ENCODE results near the gene TIAM1.

The TIAM1 gene

DNA sequence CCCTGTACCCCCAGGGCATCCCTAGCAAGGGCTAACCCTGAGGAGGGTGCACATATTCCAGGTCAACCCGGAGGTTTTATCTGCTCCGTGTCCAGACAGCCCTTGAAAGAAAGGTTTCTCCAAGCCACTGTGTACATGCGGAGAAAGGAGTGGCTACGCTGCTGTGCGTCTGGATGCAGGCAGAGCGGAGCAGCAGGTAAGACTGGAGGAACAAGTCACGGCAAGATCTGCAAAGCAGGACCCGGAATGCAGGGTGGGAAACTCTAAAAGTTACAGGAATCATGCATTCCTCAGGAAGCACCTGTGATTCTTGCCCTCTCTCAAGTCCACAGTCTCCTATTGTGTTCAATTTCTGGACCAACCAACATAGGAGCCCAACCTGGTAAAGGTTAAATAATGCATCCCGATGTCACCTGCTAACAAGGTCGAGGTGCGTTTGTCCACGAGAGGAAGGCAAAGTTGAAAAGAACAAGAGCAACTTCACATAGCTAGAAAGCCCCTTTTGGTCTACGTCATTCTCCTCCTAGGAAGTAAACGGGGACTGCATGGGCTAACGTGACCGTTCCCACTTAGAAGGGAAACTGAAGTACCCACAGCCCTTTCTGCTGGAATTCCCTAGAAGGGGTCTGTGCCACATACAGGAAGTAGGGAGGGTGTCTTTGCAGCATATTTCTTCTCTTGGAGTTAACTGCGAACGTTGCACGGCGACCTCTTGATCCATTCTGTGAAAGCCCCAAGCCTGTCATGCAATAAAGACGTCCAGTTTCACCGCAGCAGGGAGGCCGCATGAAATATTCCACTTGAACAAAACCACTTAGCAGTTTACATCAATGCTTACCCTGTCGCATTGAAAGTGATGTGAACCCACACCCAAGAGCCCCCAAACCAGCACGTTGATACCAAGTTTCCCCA lies 5.8 kb downstream of the TIAM1 start:
- Histone ChIP-seq H3K9ac (ENCODE audit: low read depth, low read length) (no peak overlapping the region), H3K4me3 (ENCODE audit: low read length) (no peak overlapping the region), H3K4me1 (ENCODE audit: control insufficient read depth, insufficient read depth, low read length) (peaks cover 23% of the 10 kb centered on the region), H3K9me3 (replicated peaks; ENCODE audit: low read length) (no peaks in the 10 kb centered on the region), H3K36me3 (ENCODE audit: insufficient read depth, low read length) (no peaks in the 10 kb centered on the region), H3K27me3 (ENCODE audit: control insufficient read depth, insufficient read depth, low read length) (no peaks in the 10 kb centered on the region), H3K4me2 (ENCODE audit: low read length) (no peak overlapping the region)

DNA sequence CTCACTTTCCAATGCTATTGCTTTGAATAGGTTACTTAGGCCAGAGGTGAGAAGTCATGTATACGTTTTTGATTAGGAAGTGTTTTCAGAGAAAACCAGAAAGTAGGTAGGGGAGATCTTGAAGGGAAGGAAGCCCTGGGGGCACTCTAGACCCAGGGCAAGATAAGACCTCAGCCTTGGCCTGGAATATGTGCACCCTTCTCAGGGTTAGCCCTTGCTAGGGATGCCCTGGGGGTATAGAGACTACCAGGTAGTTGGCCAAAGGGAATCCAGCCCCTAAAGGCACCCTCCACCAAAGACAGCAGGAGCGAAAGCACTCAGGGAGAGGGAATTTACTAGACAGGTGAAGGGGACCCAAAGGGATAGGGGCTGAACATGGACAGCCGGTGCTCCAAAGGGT lies 7.0 kb downstream of the TIAM1 start:
- Histone ChIP-seq H3K4me3 (ENCODE audit: low read length) (no peak overlapping the region), H3K4me2 (ENCODE audit: low read length) (no peak overlapping the region), H3K4me1 (ENCODE audit: control insufficient read depth, insufficient read depth, low read length) (peaks cover 19% of the 10 kb centered on the region), H3K36me3 (ENCODE audit: insufficient read depth, low read length) (no peaks in the 10 kb centered on the region), H3K27me3 (ENCODE audit: control insufficient read depth, insufficient read depth, low read length) (no peaks in the 10 kb centered on the region), H3K9ac (ENCODE audit: low read depth, low read length) (no peak overlapping the region), H3K9me3 (replicated peaks; ENCODE audit: low read length) (no peaks in the 10 kb centered on the region)

DNA sequence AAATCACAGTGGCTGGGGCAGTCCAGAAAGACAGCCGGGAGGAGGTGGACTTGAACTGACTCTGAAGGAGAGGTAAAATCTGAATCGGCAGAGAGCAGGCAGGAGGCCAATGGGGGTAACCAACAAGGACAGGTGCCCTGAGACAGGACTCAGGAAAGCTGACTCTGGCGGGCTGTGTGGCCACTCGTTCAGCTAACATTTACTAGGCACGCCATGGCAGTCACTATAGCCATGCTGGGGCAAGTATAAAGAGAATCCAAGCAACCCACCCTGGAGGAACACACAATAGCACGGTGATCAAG lies 7.4 kb downstream of the TIAM1 start:
- Histone ChIP-seq H3K9me3 (replicated peaks; ENCODE audit: low read length) (no peaks in the 10 kb centered on the region), H3K36me3 (ENCODE audit: insufficient read depth, low read length) (no peaks in the 10 kb centered on the region), H3K27me3 (ENCODE audit: control insufficient read depth, insufficient read depth, low read length) (no peaks in the 10 kb centered on the region), H3K4me1 (ENCODE audit: control insufficient read depth, insufficient read depth, low read length) (peaks cover 19% of the 10 kb centered on the region), H3K4me2 (ENCODE audit: low read length) (peak overlapping the region; percentile 56), H3K9ac (ENCODE audit: low read depth, low read length) (peak overlapping the region; percentile 34), H3K4me3 (ENCODE audit: low read length) (no peak overlapping the region)

DNA sequence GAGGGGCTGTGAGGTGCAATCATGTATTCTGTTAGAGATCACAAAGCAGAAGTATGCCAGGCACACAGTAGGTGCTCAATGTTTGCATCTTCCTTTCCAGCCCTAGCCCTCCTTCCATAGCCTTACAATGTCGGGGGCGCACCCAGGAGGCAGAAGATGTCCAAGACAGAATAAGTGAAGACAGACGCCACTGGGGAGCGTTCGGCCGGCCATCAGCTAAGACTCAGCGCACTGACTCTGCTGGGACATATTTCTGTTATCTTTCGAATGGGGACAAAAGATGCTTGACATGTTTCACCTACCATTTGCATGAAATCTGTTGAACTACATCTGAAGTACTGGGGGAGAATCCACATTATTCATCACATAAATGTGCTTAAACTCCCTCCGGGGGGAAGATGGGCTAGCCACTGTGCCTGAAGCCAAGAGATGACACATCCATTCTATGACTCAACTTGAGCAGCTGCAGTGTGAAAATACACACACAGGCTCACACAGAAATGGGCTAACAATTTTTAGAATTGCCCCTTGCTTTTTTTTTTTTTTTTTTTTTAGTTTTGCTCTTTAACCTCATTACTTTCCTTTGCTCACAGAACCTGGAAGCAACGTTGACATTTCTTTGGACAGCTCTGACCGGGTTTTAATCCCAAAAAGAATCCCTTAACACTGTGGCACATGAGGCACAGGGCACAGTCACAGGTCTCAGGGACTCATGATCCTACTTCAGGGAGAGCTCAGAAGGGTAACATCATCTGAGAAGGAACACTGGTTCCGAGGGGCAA lies 7.9 kb downstream of the TIAM1 start:
- no peaks in the 10 kb centered on the region for H3K27me3 ChIP-seq (ENCODE audit: control insufficient read depth, insufficient read depth, low read length)
- peak overlapping the region; percentile 56 for H3K4me2 ChIP-seq (ENCODE audit: low read length)
- no peaks in the 10 kb centered on the region for H3K9me3 ChIP-seq (replicated peaks; ENCODE audit: low read length)
- H3K36me3 ChIP-seq (ENCODE audit: insufficient read depth, low read length): no peaks in the 10 kb centered on the region
- H3K4me1 ChIP-seq (ENCODE audit: control insufficient read depth, insufficient read depth, low read length): peaks cover 23% of the 10 kb centered on the region
- H3K4me3 ChIP-seq (ENCODE audit: low read length): peak overlapping the region; percentile 10
- H3K9ac ChIP-seq (ENCODE audit: low read depth, low read length): peak overlapping the region; percentile 34

DNA sequence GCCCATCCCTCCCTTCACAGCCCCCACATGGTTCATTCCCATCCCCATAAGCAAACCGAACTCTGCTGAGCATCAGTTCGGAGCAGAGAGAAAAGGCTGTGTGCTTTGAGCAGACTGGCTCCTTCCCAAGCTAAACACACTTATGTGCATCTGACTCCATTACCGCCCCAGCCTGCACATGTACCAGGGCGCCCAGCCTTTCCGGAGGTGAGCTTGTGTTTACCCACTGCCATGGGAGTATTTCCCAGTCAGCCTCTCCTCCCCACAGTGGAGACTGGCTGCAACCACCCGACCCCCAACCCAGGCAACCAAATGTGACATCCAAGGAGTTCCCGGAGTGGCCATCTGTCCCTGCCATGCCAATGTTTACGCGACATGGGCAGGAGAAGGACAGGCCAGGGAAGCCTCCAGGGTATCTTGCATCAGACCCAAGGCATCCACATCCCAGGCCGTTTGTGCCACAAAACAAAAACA lies 9.4 kb downstream of the TIAM1 start:
- no peak overlapping the region for H3K9ac ChIP-seq (ENCODE audit: low read depth, low read length)
- H3K4me1 ChIP-seq (ENCODE audit: control insufficient read depth, insufficient read depth, low read length): peaks cover 23% of the 10 kb centered on the region
- H3K4me2 ChIP-seq (ENCODE audit: low read length): no peak overlapping the region
- no peak overlapping the region for H3K4me3 ChIP-seq (ENCODE audit: low read length)
- H3K36me3 ChIP-seq (ENCODE audit: insufficient read depth, low read length): no peaks in the 10 kb centered on the region
- no peaks in the 10 kb centered on the region for H3K9me3 ChIP-seq (replicated peaks; ENCODE audit: low read length)
- H3K27me3 ChIP-seq (ENCODE audit: control insufficient read depth, insufficient read depth, low read length): no peaks in the 10 kb centered on the region

DNA sequence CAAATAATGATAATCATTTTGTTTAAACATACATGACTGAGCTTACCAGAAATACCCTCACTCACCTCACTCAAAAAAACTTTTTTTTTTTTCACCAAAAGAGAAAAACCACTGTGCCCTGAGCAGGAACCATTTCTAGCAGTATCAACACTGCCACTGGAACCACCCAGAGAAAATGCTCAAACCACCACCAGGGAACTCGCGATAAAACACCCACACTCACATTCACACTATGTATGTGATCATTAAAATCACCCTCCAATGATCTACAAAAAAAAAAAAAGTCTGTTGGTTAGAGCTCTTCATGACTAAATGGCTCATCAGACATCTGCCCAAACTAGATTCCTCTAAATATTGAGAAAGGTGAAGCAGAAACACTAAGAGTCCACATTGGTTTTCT lies 11.5 kb downstream of the TIAM1 start:
- no peaks in the 10 kb centered on the region for H3K9me3 ChIP-seq (replicated peaks; ENCODE audit: low read length)
- no peaks in the 10 kb centered on the region for H3K27me3 ChIP-seq (ENCODE audit: control insufficient read depth, insufficient read depth, low read length)
- H3K4me3 ChIP-seq (ENCODE audit: low read length): no peak overlapping the region
- no peaks in the 10 kb centered on the region for H3K36me3 ChIP-seq (ENCODE audit: insufficient read depth, low read length)
- H3K4me2 ChIP-seq (ENCODE audit: low read length): no peak overlapping the region
- H3K9ac ChIP-seq (ENCODE audit: low read depth, low read length): no peak overlapping the region
- peaks cover 23% of the 10 kb centered on the region for H3K4me1 ChIP-seq (ENCODE audit: control insufficient read depth, insufficient read depth, low read length)

DNA sequence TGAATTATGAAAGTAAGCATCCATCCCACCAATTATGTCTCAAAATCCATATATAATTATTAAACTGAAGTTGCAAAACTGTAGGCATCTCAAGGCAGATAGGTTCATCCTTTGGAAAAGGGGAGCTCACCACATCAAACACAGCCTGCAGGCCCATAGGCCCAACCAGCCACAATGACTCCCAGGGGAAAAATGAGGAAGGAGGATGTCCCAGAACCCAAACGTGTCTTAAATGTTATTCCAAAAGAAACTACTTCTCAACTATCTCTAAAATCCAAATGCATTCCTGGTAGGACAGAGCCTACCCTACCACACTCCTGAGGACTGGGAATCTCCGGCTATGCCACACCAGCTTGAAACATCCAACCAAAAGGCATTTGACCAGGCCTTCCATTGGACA lies 12.8 kb downstream of the TIAM1 start:
- no peak overlapping the region for H3K4me2 ChIP-seq (ENCODE audit: low read length)
- H3K27me3 ChIP-seq (ENCODE audit: control insufficient read depth, insufficient read depth, low read length): no peaks in the 10 kb centered on the region
- H3K9ac ChIP-seq (ENCODE audit: low read depth, low read length): no peak overlapping the region
- no peak overlapping the region for H3K4me3 ChIP-seq (ENCODE audit: low read length)
- peaks cover 20% of the 10 kb centered on the region for H3K4me1 ChIP-seq (ENCODE audit: control insufficient read depth, insufficient read depth, low read length)
- no peaks in the 10 kb centered on the region for H3K36me3 ChIP-seq (ENCODE audit: insufficient read depth, low read length)
- H3K9me3 ChIP-seq (replicated peaks; ENCODE audit: low read length): no peaks in the 10 kb centered on the region

DNA sequence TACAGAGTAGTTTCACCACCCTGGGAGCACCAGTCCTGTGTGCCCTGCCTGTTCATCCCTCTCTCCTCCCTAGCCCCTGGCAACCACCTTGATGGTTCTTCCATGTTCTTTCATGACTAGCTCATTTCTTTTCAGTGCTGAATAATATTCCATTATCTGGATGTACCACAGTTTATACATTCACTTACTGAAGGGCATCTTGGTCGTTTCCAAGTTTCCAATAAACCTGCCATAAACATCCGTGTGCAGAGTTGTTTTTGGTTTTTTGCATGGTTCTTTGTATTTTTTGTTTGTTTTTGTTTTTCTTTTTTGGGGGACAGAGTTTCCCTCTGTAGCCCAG lies 13.9 kb downstream of the TIAM1 start:
- no peaks in the 10 kb centered on the region for H3K9me3 ChIP-seq (replicated peaks; ENCODE audit: low read length)
- H3K9ac ChIP-seq (ENCODE audit: low read depth, low read length): no peak overlapping the region
- peaks cover 14% of the 10 kb centered on the region for H3K4me1 ChIP-seq (ENCODE audit: control insufficient read depth, insufficient read depth, low read length)
- no peak overlapping the region for H3K4me2 ChIP-seq (ENCODE audit: low read length)
- no peaks in the 10 kb centered on the region for H3K27me3 ChIP-seq (ENCODE audit: control insufficient read depth, insufficient read depth, low read length)
- H3K36me3 ChIP-seq (ENCODE audit: insufficient read depth, low read length): no peaks in the 10 kb centered on the region
- no peak overlapping the region for H3K4me3 ChIP-seq (ENCODE audit: low read length)

DNA sequence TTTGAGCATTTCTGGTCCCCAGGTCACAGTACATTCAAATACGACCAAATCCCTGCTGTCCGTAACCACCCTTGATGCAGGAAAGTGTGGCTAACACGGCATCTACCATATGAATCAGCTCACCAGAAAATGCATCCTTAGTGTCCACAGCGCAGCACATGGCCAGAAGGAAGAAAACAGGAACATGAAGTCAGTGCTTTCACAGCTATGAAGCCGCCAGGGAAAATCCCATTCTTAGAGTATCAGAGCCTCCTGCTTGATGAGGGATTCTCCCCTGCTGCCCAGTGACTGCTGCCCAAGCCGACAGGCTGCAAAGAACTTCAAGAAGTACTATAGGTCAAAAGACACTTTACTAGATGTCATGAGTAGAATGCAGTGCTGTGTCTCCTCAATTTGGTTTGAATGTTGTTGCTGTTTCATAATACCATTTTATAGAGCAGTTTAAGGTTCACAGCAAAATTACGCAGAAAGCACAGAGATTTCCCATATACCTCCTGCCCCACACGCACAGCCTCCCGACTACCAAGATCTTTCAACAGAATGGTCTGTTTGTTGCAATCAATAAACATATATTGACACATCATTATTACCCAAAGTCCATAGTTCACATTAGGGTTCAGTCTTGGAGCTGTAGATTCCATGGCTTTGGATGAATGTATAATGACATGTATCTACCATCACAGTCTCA lies 14.5 kb downstream of the TIAM1 start:
- no peaks in the 10 kb centered on the region for H3K36me3 ChIP-seq (ENCODE audit: insufficient read depth, low read length)
- H3K9me3 ChIP-seq (replicated peaks; ENCODE audit: low read length): no peaks in the 10 kb centered on the region
- no peak overlapping the region for H3K9ac ChIP-seq (ENCODE audit: low read depth, low read length)
- H3K4me2 ChIP-seq (ENCODE audit: low read length): no peak overlapping the region
- no peak overlapping the region for H3K4me3 ChIP-seq (ENCODE audit: low read length)
- H3K27me3 ChIP-seq (ENCODE audit: control insufficient read depth, insufficient read depth, low read length): no peaks in the 10 kb centered on the region
- H3K4me1 ChIP-seq (ENCODE audit: control insufficient read depth, insufficient read depth, low read length): peaks cover 10% of the 10 kb centered on the region

DNA sequence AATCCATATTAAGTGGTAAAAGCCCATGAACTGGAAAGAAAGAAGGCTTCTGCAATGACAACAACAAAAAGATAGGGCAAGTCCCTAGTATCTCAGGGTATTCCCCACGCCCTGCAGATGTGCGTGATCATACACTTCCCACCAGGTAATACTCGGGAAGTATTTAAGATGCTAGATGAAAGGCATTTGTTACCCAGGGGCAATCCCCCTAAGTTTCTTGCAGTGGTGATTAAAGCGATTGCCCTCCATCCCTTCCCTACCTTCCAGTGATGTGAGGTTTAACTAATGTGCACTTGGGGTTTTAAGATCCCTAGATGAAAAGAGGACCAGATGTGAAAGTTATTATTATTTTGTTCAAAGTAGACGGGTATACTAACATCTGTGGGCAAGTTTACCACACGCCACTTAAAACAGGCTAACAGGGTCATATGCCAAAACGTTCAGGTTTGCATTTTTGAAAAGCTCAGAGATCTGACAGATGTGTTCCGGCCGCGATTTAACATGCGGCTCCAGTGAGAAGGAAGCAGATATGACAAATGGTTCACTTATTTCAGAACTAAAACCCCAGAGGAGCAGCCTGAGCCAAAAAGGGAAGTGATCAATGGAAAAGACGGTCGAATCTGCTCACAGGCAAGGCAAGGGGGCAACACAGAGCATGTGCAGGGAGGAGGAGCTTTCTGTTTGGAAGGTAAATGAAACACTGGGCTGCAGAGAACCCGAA lies 17.4 kb downstream of the TIAM1 start:
- Histone ChIP-seq H3K4me3 (ENCODE audit: low read length) (peak overlapping the region; percentile 36), H3K9ac (ENCODE audit: low read depth, low read length) (no peak overlapping the region), H3K9me3 (replicated peaks; ENCODE audit: low read length) (no peaks in the 10 kb centered on the region)

DNA sequence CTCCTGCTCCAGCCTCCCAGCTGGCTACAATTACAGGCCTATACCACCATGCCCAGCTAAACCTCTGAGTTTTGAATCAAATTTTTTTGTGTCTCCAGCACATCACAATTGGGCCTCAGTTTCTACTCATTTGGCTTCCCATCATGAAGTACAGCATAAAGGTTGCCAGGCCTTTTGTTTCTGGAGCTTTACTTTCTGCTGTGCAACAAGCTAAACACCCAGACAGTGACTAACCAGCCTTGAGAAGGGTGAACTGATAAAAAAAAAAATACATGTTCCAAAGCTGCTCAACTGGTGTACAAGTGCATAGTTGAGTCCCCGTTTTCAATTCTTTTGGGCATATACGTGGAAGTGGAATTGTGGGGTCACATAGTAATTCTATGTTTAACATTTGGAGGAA lies 25.1 kb downstream of the TIAM1 start:
- H3K9ac ChIP-seq (ENCODE audit: low read depth, low read length): no peak overlapping the region
- H3K9me3 ChIP-seq (replicated peaks; ENCODE audit: low read length): no peaks in the 10 kb centered on the region
- H3K4me2 ChIP-seq (ENCODE audit: low read length): no peak overlapping the region
- H3K27me3 ChIP-seq (ENCODE audit: control insufficient read depth, insufficient read depth, low read length): no peaks in the 10 kb centered on the region
- H3K36me3 ChIP-seq (ENCODE audit: insufficient read depth, low read length): no peaks in the 10 kb centered on the region
- no peak overlapping the region for H3K4me3 ChIP-seq (ENCODE audit: low read length)
- peaks cover 3% of the 10 kb centered on the region for H3K4me1 ChIP-seq (ENCODE audit: control insufficient read depth, insufficient read depth, low read length)

More for the DNA sequence above, 17.4 kb downstream of the TIAM1 start:
- no peaks in the 10 kb centered on the region for H3K36me3 ChIP-seq (ENCODE audit: insufficient read depth, low read length)
- H3K27me3 ChIP-seq (ENCODE audit: control insufficient read depth, insufficient read depth, low read length): no peaks in the 10 kb centered on the region
- H3K4me1 ChIP-seq (ENCODE audit: control insufficient read depth, insufficient read depth, low read length): peaks cover 7% of the 10 kb centered on the region
- peak overlapping the region; percentile 54 for H3K4me2 ChIP-seq (ENCODE audit: low read length)

Data from skeletal muscle satellite cell (primary cell).